Lower leg skin (tissue), 4 donors: Measurements from ENCODE around the gene SMAD5. TPM values are rescaled to one million over a fixed set of nuclear protein-coding genes. Genes with fewer than 3 reads are reported as not detected.

ENCODE experiments used
- DNase-seq, 2 donors: peaks; one replicate each; pipeline ENCODE4 v3.0.0-alpha.2; 2019; ENCODE audit warnings: low spot score in 2 of 2
- H3K4me3 ChIP-seq: fragments of 200-600 bp; sonication (generic); 2 replicates; pipeline ENCODE4 v1.5.1; 2017; ENCODE audit warnings: mild to moderate bottlenecking, low read depth; ENCODE audit not compliant: poor library complexity, severe bottlenecking
- CTCF ChIP-seq, 3 donors: fragments of 450-650 bp; IDR thresholded peaks; one replicate each; pipeline ENCODE4 v1.5.1; 2016; ENCODE audit warnings: antibody characterized with exemption in 3 of 3, mild to moderate bottlenecking in 3 of 3, moderate library complexity in 2 of 3
- POLR2A ChIP-seq, 2 donors: fragments of 450-650 bp; IDR thresholded peaks; one replicate each; pipeline ENCODE4 v1.6.1; 2016 to 2017; ENCODE audit warnings: antibody characterized with exemption in 2 of 2, mild to moderate bottlenecking in 1 of 2, moderate library complexity in 1 of 2
- WGBS, 2 donors: methylation state at CpG; one replicate each; pipeline ENCODE4 v1.1.5; 2018; 5-methylcytosine and 5-hydroxymethylcytosine counted together
- intact Hi-C: fragments of 100-400 bp; cut with DNase I; formaldehyde crosslinking; loops from one replicate; pipeline ENCODE4 v1.15.0; 2023; ENCODE audit warnings: low total_unique reads
- total RNA-seq, 4 donors: library from RNA; depleted of rRNA; stranded (reverse); fragments of >200 nt; gene quantifications; one replicate each; pipeline ENCODE4 v1.1.0, GENCODE V29; 2016

SMAD5 gene
- total RNA-seq, 4 donors from 2014 or later = 43.3 to 102 (median 65.1) TPM

GRCh38 chr5:136090319-136090718 is 42.3 kb upstream of the SMAD5 start:
- no peak overlapping the region for H3K4me3 ChIP-seq
- intact Hi-C loops = no loop called here
- DNase-seq = no peak
- WGBS, 2 donors = 94 to 96% methylated on average over 4 of the region's 4 CpGs
- TF ChIP-seq CTCF (IDR thresholded peaks at IDR 0.05) (no peak), POLR2A (IDR thresholded peaks at IDR 0.05) (no peak)

- TF ChIP-seq POLR2A (IDR thresholded peaks at IDR 0.05) (no peak), CTCF (IDR thresholded peaks at IDR 0.05) (no peak)
- no peak for DNase-seq
- 79 to 84% methylated on average over 3 of the region's 3 CpGs for WGBS, 2 donors
- intact Hi-C loops = no loop called here
- H3K4me3 ChIP-seq = no peak overlapping the region
Measured at GRCh38 chr5:136094189-136094912, 38.3 kb upstream of the SMAD5 start.

- 79 to 85% methylated on average over 8 of the region's 8 CpGs for WGBS, 2 donors
Measured at GRCh38 chr5:136094913-136095641, 37.6 kb upstream of the SMAD5 start.

GRCh38 chr5:136098176-136098575 is 34.5 kb upstream of the SMAD5 start:
- no peak for TF ChIP-seq CTCF (IDR thresholded peaks at IDR 0.05)
- no peak for TF ChIP-seq POLR2A (IDR thresholded peaks at IDR 0.05)

More at GRCh38 chr5:136094913-136095641, 37.6 kb upstream of the SMAD5 start:
- intact Hi-C loops = no loop called here
- no peak overlapping the region for H3K4me3 ChIP-seq
- DNase-seq = no peak
- TF ChIP-seq CTCF (IDR thresholded peaks at IDR 0.05) (no peak), POLR2A (IDR thresholded peaks at IDR 0.05) (no peak)

GRCh38 chr5:136099870-136100269 is 32.8 kb upstream of the SMAD5 start:
- whole genome bisulfite sequencing, 2 donors = 91 to 92% methylated on average over 3 of the region's 3 CpGs
- intact Hi-C loops = no loop called here
- H3K4me3 ChIP-seq = no peak overlapping the region
- DNase-seq = no peak
- TF ChIP-seq POLR2A (IDR thresholded peaks at IDR 0.05) = no peak
- no peak for TF ChIP-seq CTCF (IDR thresholded peaks at IDR 0.05)

More at GRCh38 chr5:136098176-136098575, 34.5 kb upstream of the SMAD5 start:
- intact Hi-C loops = no loop called here
- no peak overlapping the region for H3K4me3 ChIP-seq
- no peak for DNase-seq
- WGBS, 2 donors = 43 to 47% methylated on average over 4 of the region's 4 CpGs
